ENCODE measurements around the gene IGFBP2.

DNA sequence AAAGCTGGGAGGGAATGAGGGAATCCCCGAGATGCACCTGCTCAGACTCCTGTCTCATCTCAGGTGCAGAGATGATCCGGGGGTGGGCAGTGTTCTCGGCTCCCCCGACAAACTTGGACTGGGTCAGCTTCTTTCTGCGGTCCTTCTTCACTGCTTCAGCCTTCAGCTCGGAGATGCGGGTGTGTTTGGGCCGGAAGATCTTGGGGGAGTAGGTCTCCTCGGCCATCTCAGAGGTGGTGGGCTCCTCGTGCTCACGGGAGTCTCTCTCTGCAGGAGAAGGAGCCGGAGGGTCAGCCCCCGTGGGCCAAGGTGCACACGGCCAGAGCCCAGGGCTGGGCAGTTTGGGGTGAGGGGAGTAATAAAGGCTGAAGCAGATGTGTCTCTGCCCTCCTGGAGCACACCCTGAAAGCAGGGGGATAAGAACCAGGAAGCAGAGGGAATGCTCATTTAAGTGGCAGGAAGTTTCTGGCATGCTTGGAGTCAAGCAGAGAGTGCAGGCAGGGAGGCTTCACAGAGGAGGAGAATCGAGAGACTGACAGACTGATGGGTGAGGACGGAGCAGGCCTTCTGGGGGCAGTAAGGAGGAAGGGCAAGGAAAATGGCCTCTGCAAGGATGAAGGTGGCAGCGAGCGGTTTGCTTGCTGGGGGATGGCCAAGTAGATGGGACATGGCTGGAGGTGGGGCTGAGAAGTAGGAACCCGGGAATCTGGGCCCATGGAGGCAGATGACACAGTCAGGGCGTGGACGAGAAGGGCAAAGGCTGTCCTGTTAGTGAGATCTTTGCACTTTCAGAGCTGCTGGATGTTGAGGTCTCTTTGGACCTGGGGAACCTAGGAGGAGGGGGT is 45.8 kb downstream of the IGFBP2 start:
- TF ChIP-seq, protein P1, sequence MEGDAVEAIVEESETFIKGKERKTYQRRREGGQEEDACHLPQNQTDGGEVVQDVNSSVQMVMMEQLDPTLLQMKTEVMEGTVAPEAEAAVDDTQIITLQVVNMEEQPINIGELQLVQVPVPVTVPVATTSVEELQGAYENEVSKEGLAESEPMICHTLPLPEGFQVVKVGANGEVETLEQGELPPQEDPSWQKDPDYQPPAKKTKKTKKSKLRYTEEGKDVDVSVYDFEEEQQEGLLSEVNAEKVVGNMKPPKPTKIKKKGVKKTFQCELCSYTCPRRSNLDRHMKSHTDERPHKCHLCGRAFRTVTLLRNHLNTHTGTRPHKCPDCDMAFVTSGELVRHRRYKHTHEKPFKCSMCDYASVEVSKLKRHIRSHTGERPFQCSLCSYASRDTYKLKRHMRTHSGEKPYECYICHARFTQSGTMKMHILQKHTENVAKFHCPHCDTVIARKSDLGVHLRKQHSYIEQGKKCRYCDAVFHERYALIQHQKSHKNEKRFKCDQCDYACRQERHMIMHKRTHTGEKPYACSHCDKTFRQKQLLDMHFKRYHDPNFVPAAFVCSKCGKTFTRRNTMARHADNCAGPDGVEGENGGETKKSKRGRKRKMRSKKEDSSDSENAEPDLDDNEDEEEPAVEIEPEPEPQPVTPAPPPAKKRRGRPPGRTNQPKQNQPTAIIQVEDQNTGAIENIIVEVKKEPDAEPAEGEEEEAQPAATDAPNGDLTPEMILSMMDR (IDR thresholded peaks at IDR 0.05 in 8 of 11, conservative IDR thresholded peaks at IDR 0.05 in 3 of 11) = no peak
- TF ChIP-seq POLR2A (IDR thresholded peaks at IDR 0.05) (no peak), POLR2AphosphoS5 (IDR thresholded peaks at IDR 0.05) (no peak)

All from spleen (tissue), 7 donors.